Measurements from ENCODE around the gene GPR39.
A peak's percentile ranks its signal among the peaks of the same experiment; 100 is the strongest.

GPR39 gene

DNA sequence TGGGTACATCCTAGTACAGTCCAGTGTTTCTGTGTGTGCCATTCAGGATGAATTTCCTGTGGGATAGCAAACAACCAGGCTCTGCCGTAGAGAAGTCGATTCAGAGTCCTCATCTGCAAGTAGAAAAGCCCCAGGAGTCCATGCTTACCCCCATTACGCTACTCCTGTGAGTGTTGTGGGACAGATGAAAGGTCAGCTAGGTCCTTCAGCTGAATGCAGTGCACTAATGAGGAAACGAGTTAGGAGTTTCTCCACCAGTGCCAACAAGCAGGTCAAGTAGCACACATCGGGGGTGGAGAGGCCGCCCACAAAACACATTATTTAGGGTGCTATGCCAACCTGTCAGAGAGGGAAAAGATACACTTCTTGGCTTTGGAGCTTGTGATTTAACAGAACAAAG is 2.5 kb upstream of the GPR39 start:
- DNase-seq (ENCODE audit: low read depth, low spot score): no peak

DNA sequence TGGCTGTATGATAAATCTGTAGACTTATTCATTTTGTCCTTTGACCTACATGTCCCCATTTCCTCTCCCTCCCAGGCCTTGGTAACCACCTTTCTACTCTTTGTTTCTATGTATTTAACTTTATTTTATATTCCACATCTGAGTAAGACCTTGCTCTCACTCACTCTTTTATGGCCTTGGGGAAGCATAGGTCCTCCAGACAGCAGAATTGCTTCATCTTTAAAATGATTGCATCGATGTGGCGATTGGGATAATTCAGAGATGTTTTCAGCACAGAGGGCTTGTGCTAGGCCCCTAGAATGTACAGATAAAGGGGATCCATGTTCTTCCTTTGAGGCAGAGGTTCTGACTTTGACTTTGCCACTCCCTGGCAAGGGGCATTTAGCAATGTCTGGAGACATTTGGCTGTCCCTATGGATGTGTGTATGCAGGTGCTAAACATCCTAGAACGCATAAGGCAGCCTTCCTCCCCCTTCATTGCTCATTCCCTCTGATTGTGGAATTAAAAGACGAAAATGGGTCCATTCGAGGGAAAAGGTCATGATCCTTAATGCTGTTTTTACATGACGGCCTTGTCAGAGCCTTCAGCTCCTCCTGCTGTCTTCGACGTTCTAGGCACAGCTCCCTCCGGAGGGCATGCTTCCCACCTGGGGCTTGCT is 1.2 kb upstream of the GPR39 start:
- no peak for DNase-seq (ENCODE audit: low read depth, low spot score)

DNA sequence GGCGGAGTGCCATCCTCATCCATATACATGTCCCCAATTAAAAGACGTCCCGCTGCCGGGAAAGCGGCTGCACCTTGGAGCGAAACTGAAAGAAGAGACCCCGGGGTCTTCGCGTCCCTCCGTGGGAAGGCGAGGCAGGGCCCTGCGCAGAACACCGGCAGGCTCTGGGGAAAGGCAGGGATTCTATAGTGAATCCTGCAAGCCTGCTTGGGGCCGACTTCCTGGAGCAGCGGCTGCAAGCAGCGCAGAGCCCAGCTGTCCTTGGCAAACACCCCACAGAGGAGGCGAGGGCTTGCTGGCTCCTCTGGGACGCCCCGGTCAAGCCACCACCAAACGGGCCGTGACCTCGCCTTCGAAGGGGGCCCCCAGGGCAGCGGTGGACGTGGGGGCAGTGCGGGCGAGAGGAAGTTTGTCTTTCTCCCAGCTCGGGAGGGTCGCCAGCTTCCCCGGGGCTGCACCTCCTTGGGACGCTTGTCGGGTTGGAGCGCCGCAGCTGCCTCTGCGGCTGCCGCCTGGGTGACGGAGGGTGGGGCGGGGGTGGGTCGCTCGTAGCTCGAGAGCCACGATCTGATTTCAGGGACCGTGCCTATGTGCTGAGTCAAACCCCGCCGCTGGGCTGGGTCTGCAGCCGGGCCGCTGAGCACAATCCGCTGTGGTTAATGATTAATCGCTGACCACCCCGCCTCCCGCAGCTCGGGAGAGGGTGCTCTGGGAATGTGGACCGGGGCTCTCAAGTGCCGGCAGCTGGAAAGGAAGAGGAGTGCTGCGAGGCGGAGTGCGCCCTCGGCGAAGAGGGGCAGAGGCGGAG is 486 bp upstream of the GPR39 start:
- DNase-seq (ENCODE audit: low read depth, low spot score): peak; percentile 50

DNA sequence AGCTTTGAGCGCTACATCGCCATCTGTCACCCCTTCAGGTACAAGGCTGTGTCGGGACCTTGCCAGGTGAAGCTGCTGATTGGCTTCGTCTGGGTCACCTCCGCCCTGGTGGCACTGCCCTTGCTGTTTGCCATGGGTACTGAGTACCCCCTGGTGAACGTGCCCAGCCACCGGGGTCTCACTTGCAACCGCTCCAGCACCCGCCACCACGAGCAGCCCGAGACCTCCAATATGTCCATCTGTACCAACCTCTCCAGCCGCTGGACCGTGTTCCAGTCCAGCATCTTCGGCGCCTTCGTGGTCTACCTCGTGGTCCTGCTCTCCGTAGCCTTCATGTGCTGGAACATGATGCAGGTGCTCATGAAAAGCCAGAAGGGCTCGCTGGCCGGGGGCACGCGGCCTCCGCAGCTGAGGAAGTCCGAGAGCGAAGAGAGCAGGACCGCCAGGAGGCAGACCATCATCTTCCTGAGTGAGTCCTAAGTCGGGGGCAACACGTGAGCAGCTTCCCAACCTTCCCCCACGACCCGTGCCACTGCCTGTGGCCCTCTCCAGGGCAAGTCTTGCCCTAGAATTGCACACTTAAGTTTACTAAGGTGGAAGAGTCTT is 928 bp downstream of the GPR39 start:
- DNase-seq (ENCODE audit: low read depth, low spot score): no peak

DNA sequence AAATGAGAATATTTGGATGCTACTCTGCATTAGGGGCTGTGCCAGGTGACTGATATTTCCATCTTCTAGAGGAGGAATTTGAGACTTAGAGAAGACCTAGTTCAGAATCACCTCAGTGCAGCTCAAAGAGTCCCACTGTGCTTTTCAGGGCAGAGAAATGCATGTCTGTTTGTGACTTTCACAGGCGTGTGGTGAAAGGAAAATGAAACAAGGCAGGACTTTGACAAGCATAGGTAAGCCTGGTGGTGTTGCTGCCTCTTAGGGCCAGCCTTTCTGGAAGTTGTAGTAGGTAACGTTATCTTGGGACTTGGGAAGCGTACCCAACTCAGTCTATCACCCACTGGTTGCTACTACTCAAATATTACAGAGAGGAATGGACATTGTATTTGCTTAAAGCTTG is 2.6 kb downstream of the GPR39 start:
- DNase-seq (ENCODE audit: low read depth, low spot score): no peak

DNA sequence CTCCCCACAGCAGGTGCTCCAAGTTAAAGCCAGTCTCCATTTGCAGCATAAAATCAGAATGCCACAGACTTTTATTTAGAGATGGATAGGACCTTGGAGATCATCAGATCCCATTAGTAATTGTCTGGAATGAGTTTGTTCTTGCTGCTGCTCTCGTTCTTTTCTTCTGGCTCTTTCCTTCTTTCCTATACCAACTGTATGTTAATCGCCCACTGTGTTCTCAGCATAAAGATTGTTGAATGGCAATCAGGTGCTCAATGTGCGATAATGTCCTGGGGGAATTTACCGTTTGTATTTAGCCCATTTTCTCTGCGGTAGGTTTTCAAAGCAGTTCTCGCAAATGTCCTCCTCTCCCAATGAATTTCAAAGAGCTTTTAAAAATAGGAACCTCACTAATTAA is 3.3 kb downstream of the GPR39 start:
- no peak for DNase-seq (ENCODE audit: low read depth, low spot score)

DNA sequence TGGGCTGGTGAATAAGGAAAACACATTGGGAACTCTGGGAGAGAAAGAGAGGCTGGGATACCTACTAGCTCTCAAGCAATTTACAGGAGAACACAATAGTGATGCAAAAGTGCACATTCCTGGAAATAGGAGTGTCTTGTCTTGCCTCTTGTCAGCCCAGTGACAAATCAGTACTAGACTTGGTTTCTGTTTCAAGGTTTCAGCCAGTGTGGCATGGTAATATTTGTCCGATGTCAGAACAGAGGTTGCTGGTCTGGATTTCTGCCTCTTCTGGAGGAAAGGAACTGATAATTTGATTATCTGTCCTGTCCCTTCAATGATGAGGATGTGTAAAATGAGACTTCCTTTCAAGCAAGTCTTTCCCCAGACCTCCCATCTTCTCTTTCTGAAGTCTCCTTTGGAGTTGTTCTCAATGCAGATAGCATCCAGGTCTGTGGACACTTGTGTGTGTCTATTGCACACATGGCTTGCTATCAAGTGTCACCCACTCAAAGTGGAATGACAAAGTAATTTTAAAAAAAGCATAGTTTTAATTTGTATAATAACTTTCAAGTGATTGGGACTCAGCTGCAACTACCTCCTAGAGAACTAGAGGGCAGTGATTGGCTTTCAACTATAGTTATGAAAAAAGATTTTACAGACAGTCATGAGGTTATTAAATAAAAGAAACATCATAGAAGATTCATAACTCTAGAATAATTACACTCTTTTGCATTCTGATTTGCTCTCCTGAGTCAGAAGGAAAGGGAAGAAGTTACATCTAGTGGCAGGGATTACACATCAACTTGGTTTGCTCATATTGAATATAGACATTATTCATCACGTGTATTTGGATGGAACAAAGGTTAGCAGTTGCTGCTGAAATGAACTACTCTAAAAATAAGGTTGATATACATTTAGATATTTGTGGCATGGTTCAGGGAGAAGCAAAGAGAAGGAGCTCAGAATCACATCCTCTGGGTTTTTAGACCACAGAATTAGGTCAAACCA is 4.5 kb downstream of the GPR39 start:
- DNase-seq (ENCODE audit: low read depth, low spot score): no peak

DNA sequence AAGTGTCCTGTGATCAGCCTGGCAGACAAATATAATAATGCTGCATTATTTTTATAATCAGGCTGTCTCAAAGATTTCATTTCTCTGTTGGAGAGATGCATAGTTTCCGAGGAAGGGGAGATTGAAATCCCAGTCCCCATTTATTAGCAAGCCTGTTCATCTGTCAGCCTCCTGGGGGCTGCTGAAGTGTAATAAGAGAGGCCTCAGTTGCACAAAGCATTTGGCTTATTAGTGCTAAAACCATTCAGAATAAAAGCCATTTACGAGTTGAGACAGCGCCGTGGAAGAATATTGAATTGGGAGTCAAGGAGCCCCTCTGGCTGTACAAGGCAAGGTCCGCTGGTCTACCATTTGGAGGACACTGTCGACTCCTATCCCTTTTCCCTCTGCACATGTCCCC is 6.1 kb downstream of the GPR39 start:
- no peak for DNase-seq (ENCODE audit: low read depth, low spot score)

DNA sequence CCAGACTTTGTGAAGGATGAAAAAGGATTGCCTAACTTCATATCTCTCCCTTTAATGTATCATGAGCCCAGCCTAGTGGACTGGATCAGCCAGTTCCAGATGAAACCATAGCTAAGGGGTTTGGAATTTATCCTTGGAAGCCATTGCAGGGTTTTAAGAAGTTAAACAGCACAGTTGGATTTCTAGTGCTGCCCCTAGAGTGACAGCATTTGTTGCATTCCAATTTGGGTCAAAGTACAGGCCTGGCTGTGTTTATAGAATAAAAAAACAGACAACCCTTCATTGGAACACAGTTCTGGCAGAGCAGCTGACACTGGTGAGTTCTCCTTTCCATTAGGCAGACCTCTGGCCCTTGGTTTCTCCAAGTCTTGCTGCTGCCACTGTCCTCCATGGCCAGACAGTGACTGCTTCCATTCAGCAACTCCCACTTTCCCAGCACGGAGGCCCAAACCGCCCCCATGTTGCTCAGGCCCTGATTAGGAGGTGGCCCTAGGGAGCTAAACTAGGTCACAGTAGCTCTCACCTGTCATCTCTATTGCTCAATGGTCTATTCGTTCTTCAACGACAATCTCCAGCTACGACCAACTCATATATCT is 8.0 kb downstream of the GPR39 start:
- DNase-seq (ENCODE audit: low read depth, low spot score): no peak

DNA sequence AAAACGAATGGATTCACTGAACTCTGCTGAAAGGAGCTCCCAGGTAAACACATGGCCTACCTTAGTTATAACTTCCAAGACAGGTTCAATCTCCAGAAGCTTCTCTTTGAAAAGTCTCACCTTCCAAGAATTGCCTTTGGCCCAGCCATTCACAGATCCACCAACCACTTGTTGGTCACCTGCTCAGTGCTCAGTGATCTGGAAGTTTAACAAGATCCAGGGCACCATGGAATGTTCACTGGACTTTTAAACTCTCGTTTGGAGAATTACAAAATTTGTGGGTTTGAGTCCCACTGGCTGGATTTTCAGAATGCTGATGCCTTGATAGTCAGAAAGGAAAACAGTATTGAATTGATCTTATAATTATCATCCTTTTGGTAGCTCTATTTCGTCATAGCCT is 9.4 kb downstream of the GPR39 start:
- DNase-seq (ENCODE audit: low read depth, low spot score): no peak

DNA sequence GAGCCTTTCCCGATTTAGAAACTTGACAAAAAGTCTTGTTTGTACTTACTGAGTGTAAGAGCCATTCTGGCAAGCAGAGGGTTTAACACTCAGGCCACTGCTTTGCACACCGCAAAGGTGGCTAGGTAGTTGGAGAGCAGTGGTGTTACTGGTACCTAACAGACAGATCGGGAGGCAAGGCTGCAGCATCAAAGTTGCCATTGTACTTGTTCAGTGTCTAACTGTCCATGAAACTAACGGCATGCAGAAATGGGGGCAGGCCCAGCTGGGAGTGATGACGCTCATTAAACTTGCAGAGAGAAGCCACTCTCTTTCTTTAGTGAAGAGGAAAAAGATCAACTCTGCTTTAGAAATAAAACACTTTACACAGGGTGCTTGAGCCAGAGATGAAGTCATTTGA is 10.1 kb downstream of the GPR39 start:
- no peak for DNase-seq (ENCODE audit: low read depth, low spot score)

DNA sequence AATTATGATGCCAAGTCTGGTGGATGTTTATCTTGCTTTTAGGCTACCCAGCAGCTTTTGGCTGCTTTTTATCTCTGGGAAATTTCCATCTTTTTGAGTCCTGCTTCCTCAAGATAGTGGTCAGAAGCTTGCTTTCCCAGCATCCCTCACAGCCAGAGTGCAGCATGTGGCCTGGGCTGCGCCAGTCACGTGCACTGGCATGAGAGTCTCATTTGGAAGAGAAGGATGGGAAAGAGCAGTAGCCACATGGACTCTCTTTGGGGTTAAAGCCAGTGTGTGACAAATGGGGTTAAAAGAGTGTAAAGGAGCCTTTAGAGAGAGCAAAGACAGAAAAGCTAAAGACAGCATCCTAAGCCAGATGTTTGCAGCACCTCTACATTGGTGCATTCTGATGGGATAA is 12.7 kb downstream of the GPR39 start:
- no peak for DNase-seq (ENCODE audit: low read depth, low spot score)

DNA sequence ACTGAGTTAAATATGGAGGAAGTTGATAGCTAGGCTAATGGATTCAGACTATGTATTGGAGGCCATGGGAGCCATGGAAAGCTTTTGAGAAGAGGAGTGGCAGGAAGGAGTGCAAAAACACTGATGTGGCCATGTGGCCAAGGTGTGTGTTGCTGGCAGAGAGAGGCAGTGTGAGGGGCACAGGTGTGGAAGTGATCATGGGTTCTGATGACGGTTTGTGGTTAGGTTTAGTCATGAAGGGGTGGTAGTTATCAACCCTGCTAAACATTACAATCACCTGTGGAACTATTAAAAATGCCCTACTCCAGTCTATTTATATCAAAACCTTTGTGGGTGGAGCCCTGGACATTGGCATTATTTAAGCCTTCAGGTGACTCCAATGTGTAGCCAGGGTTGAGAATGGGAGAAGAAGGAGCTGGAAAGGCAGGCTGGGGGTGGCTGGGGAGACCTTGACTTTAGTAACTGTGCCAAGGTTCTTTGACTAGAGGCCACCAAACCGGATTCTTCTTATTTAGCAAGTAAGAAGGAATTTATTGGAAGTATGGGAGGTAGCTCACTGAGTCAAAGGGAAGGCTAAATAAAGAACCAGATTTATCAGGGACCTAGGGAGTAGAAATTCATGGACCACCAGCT is 13.5 kb downstream of the GPR39 start:
- no peak for DNase-seq (ENCODE audit: low read depth, low spot score)

DNA sequence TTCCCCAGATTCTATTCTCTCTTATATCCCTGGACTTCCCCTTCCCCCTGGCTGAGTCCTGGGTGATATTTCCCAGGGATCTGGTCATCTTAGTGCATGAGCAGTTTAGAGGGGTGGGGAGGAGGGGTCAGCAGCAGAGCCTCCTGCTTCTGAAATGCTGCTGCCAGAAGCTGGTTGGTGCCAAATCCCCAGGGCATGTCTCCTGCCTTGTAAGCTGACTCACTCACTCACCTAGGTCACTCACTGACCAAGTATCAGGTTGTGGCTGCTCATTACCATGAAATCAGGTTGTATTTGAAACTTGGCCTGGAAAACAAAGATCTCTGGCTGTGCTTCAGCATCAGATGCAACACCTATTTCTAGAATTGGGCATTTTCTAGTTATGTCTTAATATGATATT is 14.3 kb downstream of the GPR39 start:
- DNase-seq (ENCODE audit: low read depth, low spot score): no peak

DNA sequence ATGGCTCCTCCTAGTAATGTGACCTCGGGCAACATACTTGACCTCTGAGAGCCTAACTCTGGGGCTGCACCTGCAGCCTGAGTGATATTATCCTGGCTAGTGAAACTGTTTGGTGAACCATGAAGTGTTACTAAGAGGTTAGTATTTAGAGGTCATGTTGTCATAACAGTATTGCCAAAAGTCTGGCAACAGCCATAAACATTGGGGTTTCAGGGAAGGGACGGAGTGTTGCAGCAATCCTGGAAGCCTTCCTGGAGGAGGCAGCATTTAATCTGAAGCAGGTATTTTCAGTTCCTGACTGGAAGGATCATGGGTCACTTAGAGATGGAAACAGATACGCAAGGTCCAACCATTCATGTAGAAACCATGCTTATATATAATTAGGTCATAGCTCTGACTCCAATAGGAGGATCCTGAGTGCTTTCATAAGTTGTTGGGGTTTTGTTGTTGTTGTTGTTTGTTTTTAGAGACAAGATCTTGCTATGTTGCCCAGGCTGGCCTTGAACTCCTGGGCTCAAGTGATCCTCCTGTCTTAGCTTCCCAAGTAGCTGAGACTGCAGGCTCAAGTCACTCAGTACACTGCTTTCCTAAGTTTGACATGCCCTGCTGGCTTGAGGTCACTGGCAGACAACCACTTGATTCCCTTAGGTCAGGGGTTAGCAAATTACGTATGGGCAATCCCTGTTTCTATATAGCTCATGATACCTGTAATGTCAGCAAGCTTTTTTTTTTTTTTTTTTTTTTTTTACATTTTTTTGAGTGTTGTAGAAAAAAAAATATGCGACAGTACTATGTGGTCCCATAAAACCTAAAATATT is 21.5 kb downstream of the GPR39 start:
- no peak for DNase-seq (ENCODE audit: low read depth, low spot score)

DNA sequence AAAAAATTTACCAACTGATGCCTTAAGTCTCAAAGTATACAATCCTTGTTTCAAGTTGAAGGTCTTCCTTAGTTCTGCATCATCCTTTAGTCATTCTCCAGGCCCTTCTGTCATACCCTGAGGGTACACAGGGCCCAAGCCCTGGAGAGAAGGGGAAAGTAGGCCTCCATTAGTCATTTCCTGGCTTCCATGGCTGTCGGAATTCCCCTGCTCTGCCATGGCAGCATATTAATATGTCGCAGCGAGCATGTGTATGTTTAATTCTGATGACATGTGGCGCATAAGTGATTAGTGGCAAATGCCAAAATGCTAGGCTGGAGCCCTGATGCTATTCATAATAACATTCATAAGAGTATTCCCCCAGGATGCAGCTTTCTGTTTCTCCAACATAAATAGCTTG is 22.1 kb downstream of the GPR39 start:
- DNase-seq (ENCODE audit: low read depth, low spot score): no peak

DNA sequence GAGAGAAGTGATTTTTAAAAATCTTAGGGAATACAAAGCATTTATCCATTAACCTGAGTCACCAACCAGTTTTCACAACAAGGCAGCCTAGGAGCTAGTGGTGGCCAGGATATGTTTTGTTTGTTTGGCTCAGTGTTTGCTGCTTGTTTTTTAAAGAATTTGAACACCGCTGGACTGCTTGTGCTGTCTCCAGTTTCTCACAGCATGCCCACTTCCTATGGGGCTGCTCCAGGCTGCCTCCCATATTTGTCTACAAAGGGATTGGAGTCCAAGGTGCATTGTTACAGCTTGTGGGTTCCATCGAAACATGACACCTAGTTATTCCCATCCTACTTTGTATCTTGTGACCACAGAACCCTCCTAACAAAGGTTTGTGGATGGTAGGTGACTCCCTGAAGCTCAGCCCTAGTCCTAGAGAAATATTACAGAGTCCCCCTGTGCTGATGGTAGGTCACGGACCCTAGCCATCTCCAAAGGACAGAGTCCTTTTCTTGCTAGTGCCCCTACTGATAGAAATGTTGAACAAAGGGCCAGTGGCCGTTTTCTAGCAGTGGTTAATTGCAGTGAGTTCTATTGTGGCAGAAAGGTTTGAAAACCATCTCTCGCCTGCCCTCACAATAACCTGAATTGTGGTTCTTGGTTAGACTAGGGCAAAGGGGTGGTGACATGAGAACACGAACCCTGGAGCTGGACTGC is 23.2 kb downstream of the GPR39 start:
- no peak for DNase-seq (ENCODE audit: low read depth, low spot score)

DNA sequence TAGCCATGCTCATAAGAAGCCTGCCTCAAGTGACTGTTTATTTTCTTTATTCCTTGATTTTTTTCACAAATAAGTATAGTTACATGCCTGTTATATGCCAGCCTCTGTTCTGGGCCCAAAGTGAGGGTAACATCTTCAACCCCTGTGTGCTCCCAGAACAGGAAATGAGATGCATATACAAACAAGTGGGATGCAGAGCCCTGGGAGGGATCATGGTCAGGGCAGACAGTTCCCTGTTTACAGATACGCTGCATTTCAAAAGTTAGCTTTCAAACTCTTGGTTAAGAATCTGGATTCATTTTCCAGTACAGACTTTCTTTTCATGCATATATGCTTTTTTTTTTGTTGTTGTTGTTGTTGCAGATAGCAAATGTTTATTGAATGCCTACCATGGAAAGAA is 24.4 kb downstream of the GPR39 start:
- no peak for DNase-seq (ENCODE audit: low read depth, low spot score)

DNA sequence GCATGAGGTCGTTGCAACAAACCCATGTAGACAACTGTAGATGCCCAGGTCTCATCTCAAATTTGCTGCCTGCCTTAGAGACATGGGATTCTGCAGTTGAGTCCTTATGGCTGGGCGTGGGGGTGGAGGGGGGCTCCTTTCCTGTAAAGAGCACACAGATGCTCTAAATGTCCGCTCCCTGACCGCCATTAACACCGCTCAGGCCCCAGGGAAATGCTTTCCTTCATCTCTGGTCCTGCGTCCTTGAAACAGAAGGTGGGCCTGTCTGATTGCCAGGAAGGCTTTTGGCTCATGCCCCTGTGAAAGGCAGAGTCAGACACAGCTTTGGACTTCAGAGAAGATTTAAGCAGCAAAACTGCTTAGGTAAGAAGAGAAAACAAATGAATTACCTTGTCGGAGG is 25.7 kb downstream of the GPR39 start:
- DNase-seq (ENCODE audit: low read depth, low spot score): no peak

DNA sequence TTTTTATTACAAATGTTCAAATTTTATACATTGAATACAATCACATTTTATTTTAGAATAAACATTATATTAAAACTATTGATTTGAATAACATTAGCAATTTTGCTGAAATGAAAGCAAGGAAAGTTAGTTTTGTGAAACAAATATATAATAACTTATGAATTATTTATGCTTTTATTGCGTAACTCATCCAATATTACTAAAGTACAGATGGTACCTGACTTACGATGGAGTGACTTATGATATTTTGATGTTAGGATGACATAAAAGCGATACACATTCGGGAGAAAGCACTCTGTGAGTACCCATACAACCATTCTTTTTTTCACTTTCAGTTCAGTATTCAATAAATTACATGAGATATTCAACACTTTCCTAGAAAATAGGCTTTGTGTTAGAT is 26.5 kb downstream of the GPR39 start:
- no peak for DNase-seq (ENCODE audit: low read depth, low spot score)
